Measurements from ENCODE around the gene SUPT5H. TPM values are rescaled to one million over a fixed set of nuclear protein-coding genes. Genes with fewer than 3 reads are reported as not detected.

Gene SUPT5H
- total RNA-seq, 1 experiment from 2014 or later: 151 TPM

DNA sequence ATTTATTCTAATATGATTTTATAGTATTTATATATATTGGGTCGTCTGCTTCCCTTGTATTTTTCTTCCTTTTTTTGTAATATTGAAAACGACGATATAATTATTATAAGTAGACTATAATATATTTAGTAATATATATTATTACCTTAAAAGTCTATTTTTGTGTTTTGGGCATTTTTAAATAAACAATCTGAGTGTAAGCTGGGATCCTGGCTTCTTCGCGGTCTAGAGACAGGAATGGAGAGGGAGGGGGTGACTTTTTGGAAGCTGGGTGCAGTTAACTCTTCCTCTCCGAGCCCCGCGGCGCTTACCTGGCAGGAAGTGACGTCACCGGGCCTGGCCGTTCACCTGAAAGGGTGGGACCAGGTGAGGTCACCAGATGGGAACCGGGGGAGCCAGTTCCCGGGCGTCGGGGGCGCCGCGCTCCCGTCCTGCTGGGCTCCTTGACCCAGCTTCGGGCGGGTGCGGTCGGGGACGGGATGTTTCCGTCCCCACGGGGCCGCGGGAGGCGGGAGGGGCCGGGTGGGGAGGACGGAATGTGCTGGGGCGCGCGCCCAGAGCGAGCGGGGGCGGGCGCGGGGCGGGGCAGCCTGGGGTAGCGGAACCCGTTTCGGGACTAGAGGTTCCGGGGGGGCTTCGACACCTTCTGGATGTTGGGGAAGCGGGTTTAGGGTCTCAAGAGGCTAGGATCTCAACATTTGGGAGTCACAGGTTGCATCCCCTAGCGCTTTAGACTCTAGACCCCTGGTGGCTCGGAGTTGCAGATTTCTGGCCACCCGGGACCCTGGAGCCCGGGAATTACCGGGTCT is 36.0 kb upstream of the SUPT5H start:
- DNase-seq (ENCODE audit: low spot score): peak; percentile 99

DNA sequence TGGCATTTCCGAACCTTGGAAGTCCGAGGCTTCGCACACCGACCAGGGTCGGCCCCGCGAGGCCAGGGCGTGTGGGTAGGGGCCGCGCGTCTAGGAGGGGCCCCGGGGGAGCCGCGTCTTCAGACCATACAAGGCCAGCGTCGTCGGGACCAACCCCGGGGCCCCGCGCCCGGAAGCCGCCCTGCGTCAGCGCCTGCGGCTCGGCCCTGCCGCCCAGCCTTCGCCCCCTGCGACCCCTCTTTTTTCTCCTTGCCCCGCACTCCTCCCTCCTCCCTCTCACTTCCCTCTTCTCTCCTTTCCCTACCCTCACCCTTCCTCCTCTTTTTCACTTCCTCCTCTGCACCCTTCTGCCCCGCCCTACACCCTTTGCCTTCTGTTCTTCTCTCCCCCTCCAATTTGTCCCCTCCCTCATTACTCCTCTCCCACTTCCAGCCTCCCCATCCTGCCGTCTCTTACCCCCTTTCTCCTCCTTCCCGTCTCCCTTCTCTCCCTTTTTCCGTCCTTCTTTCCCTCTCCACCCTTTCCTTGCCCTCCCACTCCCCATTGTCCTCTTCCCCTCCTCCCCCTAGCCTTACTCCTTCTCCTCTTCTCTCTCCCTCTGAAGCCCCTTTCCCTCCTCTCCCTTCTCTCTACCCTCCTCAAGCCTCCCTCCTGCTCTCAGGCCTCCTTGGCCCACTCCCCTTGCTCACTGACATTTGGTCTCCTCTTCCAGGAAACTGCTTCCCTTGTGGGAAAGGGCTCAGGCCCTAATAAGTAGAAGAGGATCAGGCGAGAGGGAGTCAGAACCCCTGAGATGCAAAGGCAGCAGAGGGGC is 35.2 kb upstream of the SUPT5H start:
- DNase-seq (ENCODE audit: low spot score): peak; percentile 81

- no peak for DNase-seq (ENCODE audit: low spot score)
These were observed 34.6 kb upstream of the SUPT5H start for GRCh38 chr19:39410831-39411080.

- peak; percentile 91 for DNase-seq (ENCODE audit: low spot score)
These were observed 34.1 kb upstream of the SUPT5H start for GRCh38 chr19:39411081-39411831.

DNA sequence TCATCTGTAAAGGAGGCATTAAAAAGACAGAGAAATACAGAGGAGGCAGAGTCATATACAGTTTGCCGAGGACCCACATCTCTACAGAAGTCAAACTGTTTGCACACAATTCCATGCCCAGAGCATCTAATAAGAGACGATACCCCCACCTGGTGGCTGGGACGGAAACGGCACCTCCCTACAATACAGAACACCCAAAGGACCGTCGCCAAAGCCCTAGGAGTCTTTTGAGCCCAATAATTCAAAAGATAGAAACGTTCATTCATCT is 33.6 kb upstream of the SUPT5H start:
- peak; percentile 100 for DNase-seq (ENCODE audit: low spot score)

- DNase-seq (ENCODE audit: low spot score): peak; percentile 100
These were observed 33.1 kb upstream of the SUPT5H start, which contains the start of gene PLEKHG2 for GRCh38 chr19:39412100-39412866. TSS of gene PLEKHG2 (plus strand) at chr19:39412669. CDS start at chr19:39414087, 1,418 bp downstream.

GRCh38 chr19:39412867-39413271 is 32.5 kb upstream of the SUPT5H start:
- no peak for DNase-seq (ENCODE audit: low spot score)

- no peak for DNase-seq (ENCODE audit: low spot score)
These were observed 32.0 kb upstream of the SUPT5H start for GRCh38 chr19:39413272-39413910.

- DNase-seq (ENCODE audit: low spot score): no peak
These were observed 31.3 kb upstream of the SUPT5H start for GRCh38 chr19:39413911-39414608.

GRCh38 chr19:39415111-39416046 is 30.0 kb upstream of the SUPT5H start:
- DNase-seq (ENCODE audit: low spot score): no peak

DNA sequence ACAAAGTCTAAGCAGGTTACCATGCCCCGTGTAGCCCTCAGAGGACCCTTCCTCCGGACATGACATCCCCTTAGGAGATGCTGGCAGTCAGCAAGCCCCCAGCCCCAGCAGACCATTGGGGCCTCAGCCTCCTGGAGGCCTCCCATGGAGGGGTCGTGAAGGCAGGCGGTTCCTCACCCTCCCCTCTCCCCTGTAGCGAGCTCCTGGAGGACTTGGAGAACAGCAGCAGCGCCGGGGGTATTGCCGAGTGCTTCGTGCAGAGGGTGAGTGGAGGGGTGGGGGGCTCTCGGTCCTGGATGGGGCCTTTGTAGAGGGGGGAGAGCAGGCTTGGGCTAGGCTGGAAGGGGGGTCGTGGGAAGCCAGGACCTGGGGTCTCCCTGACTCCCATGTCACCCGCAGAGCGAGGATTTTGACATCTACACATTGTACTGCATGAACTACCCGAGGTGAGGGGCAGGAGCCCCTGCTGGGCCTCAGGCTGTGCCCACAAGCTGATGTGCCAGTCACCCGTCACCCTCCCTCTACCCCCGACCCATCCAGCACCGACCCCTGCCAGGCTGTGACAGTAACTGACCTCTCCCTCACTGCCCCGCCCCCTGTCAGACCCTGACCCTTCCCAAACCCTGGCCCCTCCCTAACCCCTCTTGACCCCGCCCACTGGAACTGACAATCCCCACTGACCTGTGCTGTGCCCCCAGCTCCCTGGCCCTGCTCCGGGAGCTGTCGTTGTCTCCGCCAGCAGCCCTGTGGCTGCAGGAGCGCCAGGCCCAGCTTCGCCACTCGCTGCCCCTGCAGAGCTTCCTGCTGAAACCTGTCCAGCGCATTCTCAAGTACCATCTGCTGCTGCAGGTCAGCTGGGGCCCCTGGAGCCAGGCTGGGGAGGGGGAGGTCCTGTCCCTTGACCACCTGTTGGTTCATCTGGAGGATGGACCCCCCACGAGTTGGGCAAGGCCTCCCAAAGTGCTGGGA is 28.9 kb upstream of the SUPT5H start:
- no peak for DNase-seq (ENCODE audit: low spot score)

DNA sequence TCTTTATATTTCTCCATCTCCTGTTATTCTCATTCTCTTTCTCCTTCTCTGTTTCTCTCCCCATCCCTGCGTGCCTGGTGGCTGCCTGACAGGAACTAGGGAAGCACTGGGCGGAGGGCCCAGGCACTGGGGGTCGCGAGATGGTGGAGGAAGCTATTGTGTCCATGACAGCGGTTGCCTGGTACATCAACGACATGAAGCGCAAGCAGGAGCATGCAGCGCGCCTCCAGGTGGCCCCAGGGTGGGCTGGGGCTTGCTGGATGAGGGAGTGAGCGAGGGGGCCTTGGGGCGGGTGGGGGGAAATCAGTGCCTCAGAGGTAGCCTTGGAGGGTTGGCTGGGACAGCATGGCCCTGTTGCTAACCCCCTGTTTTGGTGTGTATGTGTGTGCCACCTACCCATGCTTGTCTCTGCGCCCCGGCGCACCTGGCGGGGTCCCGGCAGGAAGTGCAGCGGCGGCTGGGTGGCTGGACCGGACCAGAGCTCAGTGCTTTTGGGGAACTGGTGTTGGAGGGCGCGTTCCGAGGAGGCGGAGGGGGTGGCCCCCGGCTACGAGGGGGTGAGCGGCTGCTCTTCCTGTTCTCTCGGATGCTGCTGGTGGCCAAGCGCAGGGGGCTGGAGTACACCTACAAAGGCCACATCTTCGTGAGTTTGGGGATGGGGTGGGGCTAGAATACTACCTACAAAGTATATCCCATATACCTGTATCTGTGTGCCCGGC is 27.8 kb upstream of the SUPT5H start:
- DNase-seq (ENCODE audit: low spot score): no peak

- no peak for DNase-seq (ENCODE audit: low spot score)
These were observed 26.4 kb upstream of the SUPT5H start for GRCh38 chr19:39419003-39419402.

GRCh38 chr19:39420769-39421168 is 24.6 kb upstream of the SUPT5H start:
- DNase-seq (ENCODE audit: low spot score): no peak

DNA sequence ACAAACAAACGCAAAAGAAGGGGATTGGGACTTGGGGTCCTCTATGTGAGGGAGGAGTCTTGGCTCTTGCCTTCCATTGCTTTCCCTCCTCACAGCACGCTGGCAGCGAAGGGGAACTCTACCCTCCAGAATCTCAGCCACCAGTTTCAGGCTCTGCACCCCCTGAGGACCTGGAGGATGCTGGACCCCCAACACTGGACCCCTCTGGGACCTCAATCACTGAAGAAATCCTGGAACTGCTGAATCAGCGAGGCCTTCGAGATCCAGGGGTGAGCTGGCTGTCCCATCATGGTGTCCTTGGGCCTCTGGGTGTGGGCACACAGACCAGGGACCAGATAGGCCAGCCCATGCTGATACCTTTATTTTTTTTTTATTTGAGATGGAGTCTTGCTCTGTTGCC is 23.4 kb upstream of the SUPT5H start:
- DNase-seq (ENCODE audit: low spot score): no peak

- DNase-seq (ENCODE audit: low spot score): no peak
These were observed 21.9 kb upstream of the SUPT5H start for GRCh38 chr19:39423258-39424086.

- DNase-seq (ENCODE audit: low spot score): no peak
These were observed 20.4 kb upstream of the SUPT5H start for GRCh38 chr19:39424934-39425333.

Data from HT-29 (cell line).